ENCODE results near the gene METTL5. TPM values are rescaled to one million over a fixed set of nuclear protein-coding genes. Genes with fewer than 3 reads are reported as not detected.

METTL5 gene
- total RNA-seq, 1 experiment from 2014 or later: 94.7 TPM

- no peak overlapping the region for H3K27ac Mint-ChIP-seq
These were observed 28.4 kb upstream of the METTL5 start for GRCh38 chr2:169853041-169853668.

More at GRCh38 chr2:169853041-169853668, 28.4 kb upstream of the METTL5 start:
- Histone ChIP-seq H2BK5ac (ENCODE audit: insufficient read length, low read length) (no peak overlapping the region), H3K4ac (ENCODE audit: low read depth, low read length) (no peak overlapping the region), H4K5ac (ENCODE audit: insufficient read length, low read depth, low read length) (no peak overlapping the region), H3K18ac (ENCODE audit: insufficient read length, low read depth, low read length) (no peak overlapping the region), H3K23ac (ENCODE audit: insufficient read length, low read depth, low read length) (no peak overlapping the region), H3K79me2 (ENCODE audit: insufficient read depth, low read length) (peaks cover 3% of the 10 kb centered on the region; the same call in 1 of the 2 replicates), H2BK20ac (ENCODE audit: low read depth, low read length, poor library complexity, severe bottlenecking) (no peak overlapping the region), H2BK120ac (ENCODE audit: low read depth, low read length, poor library complexity, severe bottlenecking) (no peak overlapping the region), H2BK15ac (ENCODE audit: low read depth, low read length) (no peak overlapping the region), H3K4me2 (ENCODE audit: insufficient read depth, insufficient read length, low read length) (no peak overlapping the region), H3K27me3 (ENCODE audit: insufficient read depth, low read length) (no peaks in the 10 kb centered on the region), H3K56ac (ENCODE audit: insufficient read length, low read depth, low read length) (no peak overlapping the region), H3K14ac (ENCODE audit: insufficient read depth, low read length) (no peak overlapping the region), H4K20me1 (ENCODE audit: control insufficient read depth, insufficient read depth, insufficient read length) (no peaks in the 10 kb centered on the region), H2AK5ac (ENCODE audit: insufficient read length, low read length) (no peak overlapping the region), H4K8ac (replicated peaks; ENCODE audit: insufficient read length, low read depth, low read length) (no peak overlapping the region), H2BK12ac (ENCODE audit: insufficient read length, low read depth, low read length) (no peak overlapping the region), H3K79me1 (ENCODE audit: insufficient read depth, low read depth, low read length, poor library complexity, severe bottlenecking) (no peaks in the 10 kb centered on the region), H3K9ac (ENCODE audit: extremely low read depth, insufficient read length, low read length) (no peak overlapping the region), H3T11ph (ENCODE audit: low read length) (no peak overlapping the region), H3K9me3 (ENCODE audit: control insufficient read depth, low read depth, low read length) (no peaks in the 10 kb centered on the region), H3K4me1 (ENCODE audit: insufficient read depth, low read length) (no peaks in the 10 kb centered on the region), H4K91ac (ENCODE audit: insufficient read length, low read depth, low read length) (no peak overlapping the region), H3K23me2 (ENCODE audit: insufficient read length, low read depth, low read length, poor library complexity, severe bottlenecking) (no peaks in the 10 kb centered on the region), H2AFZ (ENCODE audit: low read length) (no peak overlapping the region), H3K27ac (ENCODE audit: insufficient read length, low read depth, low read length) (no peak overlapping the region)
- TF ChIP-seq, protein P1, sequence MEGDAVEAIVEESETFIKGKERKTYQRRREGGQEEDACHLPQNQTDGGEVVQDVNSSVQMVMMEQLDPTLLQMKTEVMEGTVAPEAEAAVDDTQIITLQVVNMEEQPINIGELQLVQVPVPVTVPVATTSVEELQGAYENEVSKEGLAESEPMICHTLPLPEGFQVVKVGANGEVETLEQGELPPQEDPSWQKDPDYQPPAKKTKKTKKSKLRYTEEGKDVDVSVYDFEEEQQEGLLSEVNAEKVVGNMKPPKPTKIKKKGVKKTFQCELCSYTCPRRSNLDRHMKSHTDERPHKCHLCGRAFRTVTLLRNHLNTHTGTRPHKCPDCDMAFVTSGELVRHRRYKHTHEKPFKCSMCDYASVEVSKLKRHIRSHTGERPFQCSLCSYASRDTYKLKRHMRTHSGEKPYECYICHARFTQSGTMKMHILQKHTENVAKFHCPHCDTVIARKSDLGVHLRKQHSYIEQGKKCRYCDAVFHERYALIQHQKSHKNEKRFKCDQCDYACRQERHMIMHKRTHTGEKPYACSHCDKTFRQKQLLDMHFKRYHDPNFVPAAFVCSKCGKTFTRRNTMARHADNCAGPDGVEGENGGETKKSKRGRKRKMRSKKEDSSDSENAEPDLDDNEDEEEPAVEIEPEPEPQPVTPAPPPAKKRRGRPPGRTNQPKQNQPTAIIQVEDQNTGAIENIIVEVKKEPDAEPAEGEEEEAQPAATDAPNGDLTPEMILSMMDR (conservative IDR thresholded peaks at IDR 0.05): no peak
- Mint-ChIP-seq H3K27me3 (ENCODE audit: low read depth) (no peaks in the 10 kb centered on the region; the same call in 1 of the 2 replicates), H3K4me1 (peaks cover 5 to 8% of the 10 kb centered on the region in 2 experiments; a peak in 3 of 4 replicates), H3K9me3 (peaks cover 13 to 14% of the 10 kb centered on the region in 2 experiments; a peak in 4 of 5 replicates), H3K4me3 (no peak overlapping the region), H3K36me3 (ENCODE audit: insufficient read depth in 1 of 3, low read depth in 3 of 3) (peaks cover 17 to 32% (median 25%) of the 10 kb centered on the region in 3 experiments; a peak in 6 of 7 replicates)
- WGBS (ENCODE audit: extremely low coverage, insufficient read length, low lambda C conversion rate): no CpG with 5 or more reads among the region's 4 CpGs
- no peak for DNase-seq

Measured in H9 (cell line).